OCI-LY7 (cell line): ENCODE results near the gene NSMCE1. TPM values are rescaled to one million over a fixed set of nuclear protein-coding genes. Genes with fewer than 3 reads are reported as not detected.

Experiments
- BruUV-seq: library from RNA; stranded (reverse); fragments of 400-500 nt; replicated peaks from 2 replicates; lab custom pipeline; 2021; lab: Mats Ljungman, UMichigan
- CTCF ChIA-PET: fragments of 300-600 bp; sonication (Branson Sonifier 250); formaldehyde crosslinking; loops from one replicate; lab custom pipeline; 2022; ENCODE audit warnings: antibody characterized with exemption; ENCODE audit not compliant: unreplicated experiment; lab: Charles Lee
- POLR2A ChIA-PET: fragments of 300-600 bp; sonication (Branson Sonifier 250); formaldehyde crosslinking; loops from one replicate; lab custom pipeline; 2022; ENCODE audit warnings: antibody characterized with exemption; lab: Charles Lee
- DNase-seq: peaks from one replicate; pipeline ENCODE4 v3.0.0-alpha.2; 2015; ENCODE audit warnings: low spot score
- H2AFZ ChIP-seq: fragments of 200-600 bp; sonication (generic), shearing (Covaris generic); 2 replicates; pipeline ENCODE4 v1.6.1; 2014; ENCODE audit warnings: mild to moderate bottlenecking, antibody characterized with exemption, low read length, moderate library complexity
- H3K27ac ChIP-seq: fragments of 200-600 bp; sonication (generic); 2 replicates; pipeline ENCODE4 v1.5.1; 2014; ENCODE audit warnings: mixed run types, low read depth, mild to moderate bottlenecking, moderate library complexity, low read length, inconsistent platforms; ENCODE audit not compliant: poor library complexity, severe bottlenecking
- H3K36me3 ChIP-seq: fragments of 200-600 bp; sonication (generic); 2 replicates; pipeline ENCODE4 v1.6.1; 2014; ENCODE audit warnings: mild to moderate bottlenecking, antibody characterized with exemption, low read length, moderate library complexity, mixed read lengths; ENCODE audit not compliant: insufficient read depth
- H3K4me1 ChIP-seq: fragments of 200-600 bp; sonication (generic); 2 replicates; pipeline ENCODE4 v1.5.1; 2014; ENCODE audit warnings: mild to moderate bottlenecking, low read length; ENCODE audit not compliant: insufficient read depth, poor library complexity, severe bottlenecking
- H3K4me2 ChIP-seq: fragments of 200-600 bp; sonication (generic); 2 replicates; pipeline ENCODE4 v1.6.1; 2014; ENCODE audit warnings: mild to moderate bottlenecking, low read length
- H3K4me3 ChIP-seq: fragments of 200-600 bp; sonication (generic); 2 replicates; pipeline ENCODE4 v1.5.1; 2014; ENCODE audit warnings: mild to moderate bottlenecking, low read depth, low read length; ENCODE audit not compliant: poor library complexity, severe bottlenecking
- H3K79me2 ChIP-seq: fragments of 200-600 bp; sonication (generic); 2 replicates; pipeline ENCODE4 v1.6.1; 2016; ENCODE audit warnings: low read depth, mild to moderate bottlenecking, low read length, moderate library complexity, mixed read lengths; ENCODE audit not compliant: insufficient read depth
- H3K9me2 ChIP-seq: fragments of 200-600 bp; sonication (generic); 2 replicates; pipeline ENCODE4 v1.6.1; 2016; ENCODE audit warnings: mild to moderate bottlenecking, low read length, mixed read lengths; ENCODE audit not compliant: insufficient read depth
- H3K9me3 ChIP-seq: fragments of 200-600 bp; sonication (generic); 2 replicates; pipeline ENCODE4 v1.6.1; 2014; ENCODE audit warnings: mild to moderate bottlenecking, mixed run types, low read length, mixed read lengths
- H4K20me1 ChIP-seq: fragments of 200-600 bp; sonication (generic); 2 replicates; pipeline ENCODE4 v1.6.1; 2014; ENCODE audit warnings: mild to moderate bottlenecking, antibody characterized with exemption, low read length, moderate library complexity, mixed read lengths; ENCODE audit not compliant: insufficient read depth
- EZH2phosphoT487 ChIP-seq: fragments of 200-600 bp; sonication (generic); IDR thresholded peaks from 2 replicates; pipeline ENCODE4 v1.6.1; 2018; ENCODE audit warnings: low read depth, borderline replicate concordance, mild to moderate bottlenecking, mixed run types, antibody characterized with exemption, low read length, moderate library complexity, mixed read lengths
- intact Hi-C: fragments of 100-400 bp; cut with micrococcal nuclease; formaldehyde crosslinking; loops from one replicate; pipeline ENCODE4 v1.10.0; 2022; ENCODE audit not compliant: unreplicated experiment
- total RNA-seq, 2 experiments: library from RNA; depleted of rRNA in 1 of 2; stranded (reverse); fragments of >200 nt in 1 of 2; shearing (Covaris generic) in 1 of 2; gene quantifications; 2 replicates each; pipeline ENCODE4 v1.2.3, GENCODE V29; 2014 to 2022
- TF ChIP-seq, protein P1 (sequence below): fragments of 200-600 bp; sonication (generic); conservative IDR thresholded peaks from 2 replicates; pipeline ENCODE4 v1.5.1; 2014; ENCODE audit warnings: mild to moderate bottlenecking, antibody characterized with exemption, low read length, moderate library complexity, mixed read lengths

NSMCE1 gene
- total RNA-seq, 2 experiments from 2014 or later, result 51.1 to 84.0 TPM

DNA sequence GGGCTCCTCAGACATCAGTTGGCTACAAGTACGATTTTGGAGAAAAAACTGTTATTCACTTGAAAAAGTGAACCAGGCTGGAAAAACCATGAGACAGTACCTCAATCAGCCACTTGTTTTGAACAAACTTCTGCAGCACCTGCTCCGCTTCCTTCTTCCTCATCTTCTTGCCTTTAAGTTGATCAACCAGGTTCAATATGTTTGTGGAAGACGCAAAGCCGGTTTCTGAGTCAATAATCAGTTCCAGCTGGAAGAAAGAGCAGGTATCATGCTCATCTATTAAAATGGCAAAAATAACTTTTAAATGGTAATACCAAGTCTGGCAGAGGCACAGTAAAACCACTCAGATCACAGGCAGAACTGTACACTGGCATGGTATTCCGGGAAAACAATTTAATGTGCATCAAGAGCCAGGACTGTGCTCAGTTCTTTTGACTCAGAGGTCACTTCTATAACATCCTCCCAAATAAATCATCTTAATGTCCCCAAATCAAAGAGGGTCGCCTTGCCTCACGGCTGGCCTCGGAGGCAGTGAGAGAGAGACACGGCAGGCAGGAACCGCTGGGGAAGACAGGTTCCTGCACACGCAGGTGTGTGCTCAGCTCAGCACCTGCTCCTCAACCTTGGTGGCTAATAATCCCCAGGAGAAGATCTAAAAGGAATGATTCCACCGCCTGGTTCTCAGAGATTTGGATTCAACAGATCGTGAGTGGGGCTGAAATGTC is 35.5 kb downstream of the NSMCE1 start:
- Histone ChIP-seq H3K4me3 (no peak overlapping the region), H3K4me2 (peak overlapping the region; percentile 60), H3K9me2 (no peaks in the 10 kb centered on the region), H2AFZ (no peak overlapping the region), H3K36me3 (peaks cover 26% of the 10 kb centered on the region), H3K9me3 (no peaks in the 10 kb centered on the region), H3K4me1 (peaks cover 61% of the 10 kb centered on the region), H4K20me1 (no peaks in the 10 kb centered on the region), H3K27ac (peak overlapping the region; percentile 55), H3K79me2 (no peaks in the 10 kb centered on the region)
- POLR2A ChIA-PET, result interaction anchor here (1.3 kb wide), 1 partner anchor 63 kb away, joined by 4 read pairs; no protein-coding TSS in a partner anchor
- CTCF ChIA-PET, result interaction anchor here (0.7 kb wide), 1 partner anchor 41 kb away, joined by 3 read pairs; no protein-coding TSS in a partner anchor
- no TSS peak for BruUV-seq
- intact Hi-C loops, result loop anchor here (1.0 to 2.0 kb wide), 4 partner anchors 41 to 218 kb away; no protein-coding TSS in a partner anchor
- no peak for TF ChIP-seq EZH2phosphoT487
- TF ChIP-seq, protein P1, sequence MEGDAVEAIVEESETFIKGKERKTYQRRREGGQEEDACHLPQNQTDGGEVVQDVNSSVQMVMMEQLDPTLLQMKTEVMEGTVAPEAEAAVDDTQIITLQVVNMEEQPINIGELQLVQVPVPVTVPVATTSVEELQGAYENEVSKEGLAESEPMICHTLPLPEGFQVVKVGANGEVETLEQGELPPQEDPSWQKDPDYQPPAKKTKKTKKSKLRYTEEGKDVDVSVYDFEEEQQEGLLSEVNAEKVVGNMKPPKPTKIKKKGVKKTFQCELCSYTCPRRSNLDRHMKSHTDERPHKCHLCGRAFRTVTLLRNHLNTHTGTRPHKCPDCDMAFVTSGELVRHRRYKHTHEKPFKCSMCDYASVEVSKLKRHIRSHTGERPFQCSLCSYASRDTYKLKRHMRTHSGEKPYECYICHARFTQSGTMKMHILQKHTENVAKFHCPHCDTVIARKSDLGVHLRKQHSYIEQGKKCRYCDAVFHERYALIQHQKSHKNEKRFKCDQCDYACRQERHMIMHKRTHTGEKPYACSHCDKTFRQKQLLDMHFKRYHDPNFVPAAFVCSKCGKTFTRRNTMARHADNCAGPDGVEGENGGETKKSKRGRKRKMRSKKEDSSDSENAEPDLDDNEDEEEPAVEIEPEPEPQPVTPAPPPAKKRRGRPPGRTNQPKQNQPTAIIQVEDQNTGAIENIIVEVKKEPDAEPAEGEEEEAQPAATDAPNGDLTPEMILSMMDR, result 0 out of 2 replicates have a peak, but pooled peaks have one; percentile 10
- DNase-seq, result peak; percentile 53

DNA sequence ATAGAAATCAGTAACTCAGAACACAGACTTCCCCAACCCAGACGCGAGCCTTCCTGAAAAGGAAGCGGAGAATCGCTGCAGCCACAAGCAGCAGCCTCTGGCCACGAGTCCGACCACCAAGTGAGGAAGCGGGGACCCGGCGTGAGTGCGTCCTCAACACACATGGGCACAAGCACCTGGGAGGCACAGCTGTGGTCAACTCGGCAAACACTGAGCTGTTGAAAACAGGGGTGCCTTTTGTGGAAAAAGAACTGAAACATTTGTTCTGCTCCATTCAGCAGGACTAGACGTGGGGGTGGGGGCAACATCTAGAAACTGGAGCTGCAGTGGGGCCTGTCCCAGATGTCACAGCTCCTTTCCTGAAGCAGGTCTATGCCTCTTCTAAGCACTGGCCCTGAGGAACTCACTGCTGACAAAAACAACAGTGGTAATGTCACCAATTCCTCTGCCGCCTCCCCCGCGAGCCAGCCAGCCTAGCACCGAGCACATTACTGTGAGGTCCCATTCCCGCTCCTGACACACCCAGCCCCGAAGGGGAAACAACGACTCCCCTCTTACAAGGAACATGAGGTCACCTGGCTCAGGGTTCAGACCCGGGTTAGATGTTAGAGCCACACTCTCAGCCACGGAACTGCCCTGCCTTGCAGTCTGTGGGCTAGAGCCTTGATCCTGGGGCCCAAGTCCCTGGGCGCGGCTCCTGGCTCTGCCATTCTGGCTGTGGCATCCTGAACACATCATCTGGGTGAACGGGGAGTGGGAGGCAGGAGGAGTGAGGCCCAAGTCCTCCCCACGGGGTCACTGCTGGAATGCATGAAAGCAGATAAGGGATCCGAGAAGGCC is 36.3 kb downstream of the NSMCE1 start:
- Histone ChIP-seq H3K27ac (peak overlapping the region; percentile 55), H3K4me3 (peak overlapping the region; percentile 37), H3K36me3 (peaks cover 26% of the 10 kb centered on the region), H4K20me1 (no peaks in the 10 kb centered on the region), H3K9me3 (no peaks in the 10 kb centered on the region), H3K79me2 (no peaks in the 10 kb centered on the region), H3K4me2 (peak overlapping the region; percentile 60), H2AFZ (no peak overlapping the region), H3K9me2 (no peaks in the 10 kb centered on the region), H3K4me1 (peaks cover 53% of the 10 kb centered on the region)
- intact Hi-C loops, result loop anchor here (1.0 to 2.0 kb wide), 4 partner anchors 42 to 219 kb away; no protein-coding TSS in a partner anchor
- ChIA-PET CTCF (interaction anchor here (0.7 kb wide), 1 partner anchor 172 kb away, joined by 3 read pairs; no protein-coding TSS in a partner anchor), POLR2A (interaction anchor here (0.5 to 1.3 kb wide), 5 partner anchors 18 to 66 kb away, joined by 3 to 4 read pairs (median 3); no protein-coding TSS in a partner anchor)
- BruUV-seq, result no TSS peak
- no peak for TF ChIP-seq EZH2phosphoT487
- TF ChIP-seq, protein P1, result no peak
- DNase-seq, result peak; percentile 90
